ENCODE measurements around the gene LRGUK. TPM values are rescaled to one million over a fixed set of nuclear protein-coding genes. Genes with fewer than 3 reads are reported as not detected.
A peak's percentile ranks its signal among the peaks of the same experiment; 100 is the strongest.
"Not testable (repeated sequence)": the region's sequence is repeated elsewhere in the genome, so short reads cannot be mapped to it uniquely, and the experiment has no call there.

The LRGUK gene
- total RNA-seq, 1 experiment from 2014 or later: not detected

DNA sequence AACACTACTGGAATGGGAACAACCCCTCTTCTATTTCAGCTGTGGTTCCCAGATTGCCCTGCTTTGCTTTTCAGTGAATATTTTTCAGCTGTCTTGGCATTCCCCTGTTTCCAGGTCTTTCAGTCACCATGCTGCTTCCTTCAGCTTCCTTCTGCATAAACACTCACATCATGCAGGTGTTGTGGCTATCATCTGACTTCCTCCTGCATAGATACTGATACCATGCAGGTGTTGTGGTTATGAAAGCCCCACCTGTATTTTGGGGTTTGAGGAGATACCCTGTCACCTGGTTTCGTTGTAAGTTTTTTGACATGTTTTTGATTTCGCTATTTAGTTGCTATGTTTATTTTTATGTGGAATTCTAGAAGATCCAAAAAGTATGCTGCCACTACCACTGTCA is 118.1 kb downstream of the LRGUK start:
- DNase-seq (ENCODE audit: low read depth): no peak

- no peak for DNase-seq (ENCODE audit: low read depth)
Observed at GRCh38 chr7:134246347-134246746, 119.2 kb downstream of the LRGUK start.

GRCh38 chr7:134246761-134247160 is 119.6 kb downstream of the LRGUK start:
- no peak for DNase-seq (ENCODE audit: low read depth)

GRCh38 chr7:134248196-134248595 is 121.1 kb downstream of the LRGUK start:
- no peak for DNase-seq (ENCODE audit: low read depth)

DNA sequence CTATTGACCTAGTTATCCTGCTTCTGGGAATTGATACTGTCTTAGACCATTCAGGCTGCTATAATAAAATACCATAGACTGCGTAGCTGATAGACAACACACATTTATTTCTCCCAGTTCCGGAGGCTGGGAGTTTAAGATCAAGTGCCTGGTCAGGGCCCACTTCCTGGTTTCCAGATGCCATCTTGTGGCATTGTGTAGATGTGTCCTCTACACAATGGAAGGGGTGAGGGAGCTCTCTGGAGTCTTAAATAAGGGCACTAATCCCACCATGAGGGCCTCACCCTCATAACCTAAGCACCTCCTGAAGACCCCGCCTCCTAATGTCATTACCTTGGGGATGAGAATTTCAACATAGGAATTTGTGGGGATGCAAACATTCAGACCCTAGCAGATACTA is 127.2 kb downstream of the LRGUK start:
- DNase-seq (ENCODE audit: low read depth): peak; percentile 42

GRCh38 chr7:134255814-134256213 is 128.7 kb downstream of the LRGUK start:
- peak; percentile 6 for DNase-seq (ENCODE audit: low read depth)

GRCh38 chr7:134262322-134262721 is 135.2 kb downstream of the LRGUK start:
- DNase-seq (ENCODE audit: low read depth): no peak

DNA sequence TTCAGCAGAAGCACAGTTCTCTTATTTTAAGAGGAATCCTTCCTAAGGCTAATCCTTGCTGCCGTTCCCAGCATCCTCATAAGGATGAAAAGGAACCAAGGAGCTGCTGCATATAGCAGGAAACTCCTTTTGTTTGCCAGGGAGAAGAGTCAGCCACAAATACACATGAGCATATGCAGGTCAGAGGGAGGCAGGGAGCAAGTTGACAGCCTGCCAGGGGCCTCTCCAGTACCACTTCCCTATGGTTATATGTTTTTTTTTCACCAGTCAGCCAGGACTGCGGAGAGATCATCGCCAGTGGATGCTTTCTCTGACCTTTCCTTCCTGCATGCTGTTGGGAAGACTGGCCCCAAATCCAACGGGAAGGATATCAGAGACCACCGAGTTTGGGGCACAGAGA is 149.8 kb downstream of the LRGUK start:
- DNase-seq (ENCODE audit: low read depth): peak; percentile 5

DNA sequence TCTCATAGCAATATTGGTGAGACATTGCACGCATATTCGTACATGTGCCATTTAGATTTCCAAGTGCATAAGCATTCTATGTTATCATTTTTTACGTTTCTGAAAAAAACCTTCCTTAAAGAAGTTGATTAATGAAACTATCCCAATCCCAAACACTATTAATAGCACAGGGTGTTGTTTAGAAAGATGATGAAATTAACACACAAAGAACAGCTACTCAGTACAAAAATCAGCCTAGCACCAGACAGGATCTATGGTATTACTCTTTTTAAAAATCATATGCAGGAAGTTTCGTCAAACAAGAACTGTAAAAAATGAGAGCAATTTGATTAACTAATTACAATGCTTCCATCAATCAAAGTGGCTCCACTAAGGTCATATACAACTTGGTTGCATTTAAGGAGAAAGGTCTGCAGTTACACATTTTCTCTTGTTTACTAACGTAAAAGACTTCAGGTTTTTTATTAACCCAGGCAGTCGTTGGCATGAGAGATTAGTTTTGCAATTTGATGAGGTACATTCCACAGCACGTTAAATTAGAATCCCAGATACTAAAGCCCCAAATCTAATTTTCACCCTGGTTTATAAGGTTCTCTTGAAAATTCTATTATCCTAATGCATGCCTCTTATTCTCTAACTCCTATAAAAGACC is 151.5 kb downstream of the LRGUK start:
- DNase-seq (ENCODE audit: low read depth): no peak

DNA sequence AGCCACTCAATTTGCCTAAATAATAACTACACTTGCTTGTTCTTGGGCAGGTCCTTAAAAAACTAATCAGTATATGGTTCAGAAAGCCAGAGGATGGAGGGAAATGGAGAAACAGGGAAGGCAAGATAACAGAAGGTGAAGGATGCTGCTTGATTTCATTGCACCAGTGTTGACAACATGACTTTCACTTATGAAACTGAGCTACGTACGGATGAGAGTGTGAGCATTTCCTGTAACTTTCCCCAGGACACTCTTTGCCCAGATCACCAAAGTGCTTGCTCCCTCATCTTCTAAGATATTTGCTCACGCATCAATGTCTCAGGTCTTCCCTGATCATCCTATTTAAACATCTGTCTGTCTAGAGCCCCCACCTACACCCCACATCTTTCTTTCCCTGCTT is 152.2 kb downstream of the LRGUK start:
- no peak for DNase-seq (ENCODE audit: low read depth)

- no peak for DNase-seq (ENCODE audit: low read depth)
Observed at GRCh38 chr7:134279898-134280297, 152.8 kb downstream of the LRGUK start.

DNA sequence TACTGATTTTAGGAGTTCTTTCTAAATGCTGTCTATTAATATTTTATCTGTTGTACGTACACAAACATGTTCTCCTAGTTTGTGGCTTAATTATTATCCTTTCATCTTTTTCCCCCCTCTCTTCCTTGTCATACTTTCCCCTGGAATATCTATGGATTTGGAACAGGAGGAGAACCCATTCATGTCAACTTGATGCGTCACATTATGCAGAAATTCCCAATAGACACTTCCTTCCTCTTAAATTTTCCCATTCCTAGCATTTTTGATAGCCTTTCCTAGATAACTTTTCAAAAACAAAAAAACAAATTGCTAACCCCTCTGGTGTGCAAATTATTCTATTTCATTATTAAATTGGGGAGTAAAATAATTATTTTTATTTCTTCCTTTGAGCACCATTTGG is 153.4 kb downstream of the LRGUK start:
- DNase-seq (ENCODE audit: low read depth): no peak

GRCh38 chr7:134284011-134284410 is 156.9 kb downstream of the LRGUK start:
- DNase-seq (ENCODE audit: low read depth): no peak

DNA sequence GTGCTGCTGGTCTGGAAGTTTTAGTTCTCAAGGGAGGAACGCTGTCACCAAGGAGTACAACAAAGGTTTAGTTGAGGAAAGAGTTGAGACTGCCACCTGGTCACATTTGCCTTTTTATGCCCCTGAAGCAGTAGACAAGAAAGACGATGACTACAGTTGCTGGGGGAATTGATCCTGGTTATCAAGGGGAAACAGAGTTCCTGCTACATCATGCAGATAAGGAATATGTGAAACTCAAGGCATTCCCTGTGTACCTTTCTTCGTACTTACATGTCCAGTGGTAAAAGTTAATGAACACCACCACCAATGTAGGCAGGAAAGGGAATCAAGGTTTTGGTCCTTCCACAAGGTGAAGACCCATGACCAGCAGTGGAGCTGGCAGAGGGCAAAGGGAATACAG is 157.8 kb downstream of the LRGUK start:
- DNase-seq (ENCODE audit: low read depth): no peak

DNA sequence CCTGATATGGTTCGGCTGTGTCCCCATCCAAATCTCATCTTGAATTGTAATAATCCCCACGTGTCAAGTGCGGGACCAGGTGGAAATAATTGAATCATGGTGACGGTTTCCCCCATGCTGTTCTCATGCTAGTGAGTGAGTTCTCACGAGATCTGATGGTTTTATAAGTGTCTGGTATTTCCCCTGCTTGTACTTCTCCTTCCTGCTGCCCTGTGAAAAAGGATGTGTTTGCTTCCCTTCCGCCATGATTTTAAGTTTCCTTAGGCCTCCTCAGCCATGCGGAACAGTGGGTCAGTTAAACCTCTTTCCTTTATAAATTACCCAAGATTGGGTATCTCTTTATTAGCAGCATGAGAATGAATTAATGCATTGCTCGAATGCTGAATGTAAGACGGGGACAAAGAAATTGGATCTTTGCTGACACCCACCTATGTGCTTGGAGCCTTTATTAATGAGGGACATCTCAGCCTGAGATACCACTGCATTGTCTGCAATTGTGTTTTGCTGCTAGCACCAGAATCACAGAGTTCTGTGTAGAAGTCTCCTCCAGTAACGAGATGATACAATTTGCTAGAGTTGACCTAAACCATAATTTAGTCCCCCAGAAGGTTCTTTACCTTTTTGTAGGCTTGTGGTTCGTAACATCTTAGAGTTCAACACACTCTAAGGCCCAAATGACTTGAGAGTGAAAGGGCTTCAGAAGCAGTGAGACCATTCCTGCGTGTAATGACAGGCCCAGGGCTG is 160.9 kb downstream of the LRGUK start:
- no peak for DNase-seq (ENCODE audit: low read depth)

DNA sequence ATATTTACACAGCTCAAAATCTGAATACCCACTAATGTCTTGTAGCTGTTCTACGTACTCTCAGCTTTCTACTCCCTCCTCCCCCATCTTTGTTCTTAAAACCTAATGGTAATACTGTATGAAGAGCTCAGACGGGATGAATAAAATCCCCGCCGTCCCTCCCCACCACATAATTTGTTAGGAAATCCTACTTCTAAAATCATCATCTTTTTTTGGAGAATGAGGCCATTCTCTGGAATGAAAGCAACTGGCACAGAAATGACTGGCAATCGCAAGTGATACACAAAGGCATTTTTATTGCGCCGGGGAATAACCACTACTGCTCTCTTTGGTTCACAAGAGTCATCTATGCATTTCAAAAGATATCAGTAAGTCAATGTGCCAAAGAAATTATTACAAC is 162.3 kb downstream of the LRGUK start:
- DNase-seq (ENCODE audit: low read depth): no peak

DNA sequence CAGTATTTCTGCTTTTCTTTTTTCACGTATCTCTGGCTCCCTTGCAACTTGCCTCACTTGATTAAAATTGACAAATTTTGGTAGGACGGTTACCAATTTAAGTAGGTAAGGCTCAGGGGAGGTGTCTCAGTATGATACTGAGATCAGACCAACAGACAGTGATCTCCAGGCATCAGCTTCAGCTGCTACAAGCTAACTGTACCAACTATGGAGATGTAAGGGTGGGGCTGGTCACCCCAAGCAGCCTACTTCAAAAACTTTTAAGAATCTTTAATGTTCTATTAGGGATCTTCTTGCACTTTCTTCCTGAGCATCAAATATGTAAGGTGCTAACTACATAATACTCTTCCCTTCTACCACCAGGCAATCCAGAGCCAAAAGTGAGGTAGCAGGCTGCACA is 162.7 kb downstream of the LRGUK start:
- DNase-seq (ENCODE audit: low read depth): no peak

DNA sequence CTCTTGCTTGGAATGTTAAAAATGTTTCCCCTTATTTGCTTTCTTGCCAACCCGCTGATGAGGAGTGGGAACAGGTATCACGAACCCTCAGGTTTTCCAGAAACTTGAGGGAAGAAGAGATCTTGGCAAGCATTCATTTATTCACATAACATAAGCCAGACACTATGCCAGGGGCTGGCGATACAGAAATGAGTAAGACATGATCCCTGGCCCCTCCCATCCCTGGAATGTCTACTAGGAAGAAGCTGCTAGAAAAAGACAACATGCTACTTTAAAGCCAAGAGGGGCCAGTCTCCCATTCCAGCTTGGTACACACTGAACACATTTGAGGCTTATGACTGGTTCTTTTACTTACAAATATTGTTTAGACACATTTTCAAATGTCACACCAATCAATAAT is 163.1 kb downstream of the LRGUK start:
- peak; percentile 4 for DNase-seq (ENCODE audit: low read depth)

DNA sequence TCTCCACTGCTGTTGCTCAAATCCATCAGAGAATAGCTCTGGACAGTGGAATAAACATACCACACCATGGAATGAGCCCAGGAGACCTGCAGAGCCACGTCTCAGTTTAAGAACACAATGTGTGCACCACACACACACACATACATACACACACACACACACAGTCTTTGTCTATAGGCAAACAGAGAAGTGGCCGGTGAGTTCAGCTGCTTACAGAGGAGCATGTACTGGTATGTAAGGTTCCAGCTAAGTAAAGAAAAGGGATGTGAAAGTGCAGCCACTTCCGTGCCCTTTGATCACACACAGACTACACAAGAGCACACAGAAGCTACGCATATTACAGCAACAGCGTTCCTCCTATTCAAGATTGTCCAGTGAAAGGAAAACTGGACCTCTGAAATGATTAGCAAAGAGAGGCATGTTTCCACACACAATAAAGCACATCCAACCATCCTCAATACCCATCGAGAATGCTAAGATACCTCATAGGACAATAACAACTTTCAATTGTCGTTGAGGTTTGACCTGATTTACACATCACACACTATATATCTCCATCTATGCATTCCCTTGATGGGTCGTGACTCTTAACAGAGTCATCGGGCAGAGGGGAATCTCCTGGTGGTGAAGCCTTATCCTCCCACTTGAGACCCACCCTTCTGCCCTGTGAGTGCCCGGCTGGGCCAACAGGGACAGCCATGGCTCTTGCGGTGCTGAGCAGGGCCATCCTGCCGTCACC is 166.0 kb downstream of the LRGUK start:
- no peak for DNase-seq (ENCODE audit: low read depth)

DNA sequence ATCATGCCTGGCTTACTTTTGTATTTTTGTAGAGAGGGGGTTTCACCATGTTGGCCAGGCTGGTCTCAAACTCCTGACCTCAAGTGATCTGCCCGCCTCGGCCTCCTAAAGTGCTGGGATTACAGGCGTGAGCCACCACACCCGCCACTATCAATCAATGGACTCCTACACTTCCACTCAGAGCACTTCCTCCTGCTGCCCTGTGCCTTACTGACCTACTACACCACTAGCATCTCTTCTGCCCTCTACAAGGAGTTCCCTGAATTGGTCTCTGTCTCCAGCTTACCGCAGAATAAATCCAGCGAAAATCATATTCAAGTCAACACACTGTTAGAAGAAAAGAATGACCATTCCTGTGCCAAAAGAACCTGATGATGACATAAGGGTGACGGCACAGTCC is 168.8 kb downstream of the LRGUK start:
- DNase-seq (ENCODE audit: low read depth): not testable (repeated sequence)

DNA sequence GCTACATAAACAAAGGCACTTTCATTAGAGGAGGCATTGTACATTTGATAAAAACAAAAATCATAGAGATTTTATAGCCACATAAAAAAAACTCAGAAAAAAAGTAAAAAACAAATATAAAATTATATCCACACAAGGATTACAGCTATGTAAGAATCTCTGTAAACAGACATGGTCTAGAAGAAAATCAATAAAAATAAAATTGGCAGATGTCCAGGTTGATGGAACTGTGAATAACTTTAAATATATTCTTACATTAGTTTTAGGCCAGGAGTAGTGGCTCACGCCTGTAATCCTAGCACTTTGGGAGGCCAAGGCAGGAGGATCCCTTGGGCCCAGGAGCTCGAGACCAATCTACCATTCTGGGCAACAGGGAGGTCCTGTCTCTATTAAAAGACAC is 170.3 kb downstream of the LRGUK start:
- DNase-seq (ENCODE audit: low read depth): no peak

DNA sequence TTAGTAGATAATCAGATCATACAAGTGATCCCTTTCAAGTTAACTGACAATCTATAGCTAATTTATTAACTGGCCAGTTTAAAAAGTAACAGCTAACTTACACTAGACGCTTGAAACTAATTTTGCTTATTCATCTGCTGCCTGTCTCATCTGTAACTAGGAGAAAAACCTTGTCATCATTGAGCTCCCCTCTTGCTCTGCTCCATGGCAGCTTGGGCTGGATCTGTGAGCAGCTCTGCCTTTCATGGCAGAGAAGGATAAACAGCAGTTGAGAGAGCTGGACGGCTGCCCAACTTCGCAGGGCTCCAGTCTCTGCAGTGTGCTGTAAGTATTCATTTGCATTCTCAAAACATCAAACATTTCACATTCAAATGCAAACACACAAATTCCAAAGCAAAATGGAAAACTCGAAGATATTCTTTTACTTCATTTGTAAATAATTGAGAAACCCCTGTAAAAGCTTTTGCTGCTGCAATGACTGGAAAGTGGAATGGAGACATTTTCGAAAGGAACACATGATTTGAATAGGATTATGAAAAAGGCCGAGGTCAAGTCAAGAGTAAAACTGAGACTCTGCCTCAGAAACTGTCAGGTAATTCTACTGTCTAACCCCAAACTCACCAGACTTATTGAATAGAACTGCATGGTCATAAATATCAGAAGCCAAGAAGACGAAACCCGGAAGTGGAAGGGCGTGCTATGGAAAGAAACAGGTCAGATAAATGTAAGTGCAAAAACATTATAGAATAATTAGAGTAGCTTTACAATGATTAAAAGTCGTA is 172.0 kb downstream of the LRGUK start:
- DNase-seq (ENCODE audit: low read depth): no peak

Data from M059J (cell line).